Endothelial cell of coronary artery (primary cell): Measurements from ENCODE around the gene MACIR. TPM values are rescaled to one million over a fixed set of nuclear protein-coding genes. Genes with fewer than 3 reads are reported as not detected.

Experiments used
- total RNA-seq: library from RNA; depleted of rRNA; stranded (reverse); fragments of >200 nt; gene quantifications from 2 replicates; pipeline ENCODE4 v1.2.3, GENCODE V29; 2014

MACIR gene
- 9.3 and 14.0 TPM in 2 replicates for total RNA-seq

GRCh38 chr5:103258368-103258956 lies at the start of gene MACIR:
Gene MACIR, plus strand, starts transcription at chr5:103258763. Its CDS starts 17,157 bp downstream, at chr5:103275920.

Other genes starting within 250 kb of the MACIR start
- 4.2 and 5.1 TPM in 2 replicates for gene GIN1, start 138.6 kb upstream of the MACIR start, total RNA-seq
- gene PPIP5K2, start 138.5 kb upstream of the MACIR start, total RNA-seq, result 25.5 and 32.6 TPM in 2 replicates